ENCODE data around the gene REPS2.

The REPS2 gene

DNA sequence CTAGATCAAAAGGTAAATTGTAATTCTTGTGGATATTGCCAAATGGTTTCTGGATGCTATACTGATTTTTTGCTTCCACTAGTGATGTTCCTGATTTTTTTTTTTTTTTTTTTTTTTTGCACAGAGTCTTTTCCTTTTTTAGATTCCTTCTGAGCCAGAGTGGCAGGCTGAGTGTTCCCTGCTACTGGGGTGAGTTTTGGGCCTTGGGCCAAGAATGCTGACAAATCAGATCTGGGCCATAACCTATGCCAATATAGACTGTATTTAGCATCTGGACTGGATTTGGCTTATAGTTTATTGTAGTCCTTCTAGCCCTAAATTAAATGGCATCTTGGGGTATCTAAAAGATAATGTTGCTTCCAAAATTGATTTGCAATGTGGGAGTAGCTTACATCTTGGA lies 52.8 kb downstream of the REPS2 start:
- Histone ChIP-seq H3K4me3 (ENCODE audit: low read length) (no peak overlapping the region), H3K36me3 (ENCODE audit: control insufficient read depth, low read length) (no peaks in the 10 kb centered on the region), H3K27ac (ENCODE audit: low read depth, low read length) (no peak overlapping the region), H3K27me3 (ENCODE audit: control insufficient read depth, low read length) (no peaks in the 10 kb centered on the region), H3K4me2 (ENCODE audit: low read length) (no peak overlapping the region), H3K79me2 (ENCODE audit: control insufficient read depth, low read length) (no peaks in the 10 kb centered on the region), H3K4me1 (ENCODE audit: control insufficient read depth, low read length) (no peaks in the 10 kb centered on the region), H3K9me3 (ENCODE audit: control insufficient read depth, insufficient read depth, low read length) (no peaks in the 10 kb centered on the region), H4K20me1 (ENCODE audit: control insufficient read depth, insufficient read depth, low read depth, low read length) (no peaks in the 10 kb centered on the region), H3K9me2 (replicated peaks; ENCODE audit: control insufficient read depth, low read length) (no peaks in the 10 kb centered on the region), H3F3A (ENCODE audit: control insufficient read depth, insufficient read depth) (no peaks in the 10 kb centered on the region)
- TF ChIP-seq EZH2phosphoT487 (IDR thresholded peaks at IDR 0.05; ENCODE audit: borderline replicate concordance, low read length) = no peak
- TF ChIP-seq CTCF (IDR thresholded peaks at IDR 0.05; ENCODE audit: low read depth, low read length, poor library complexity, severe bottlenecking) = no peak

DNA sequence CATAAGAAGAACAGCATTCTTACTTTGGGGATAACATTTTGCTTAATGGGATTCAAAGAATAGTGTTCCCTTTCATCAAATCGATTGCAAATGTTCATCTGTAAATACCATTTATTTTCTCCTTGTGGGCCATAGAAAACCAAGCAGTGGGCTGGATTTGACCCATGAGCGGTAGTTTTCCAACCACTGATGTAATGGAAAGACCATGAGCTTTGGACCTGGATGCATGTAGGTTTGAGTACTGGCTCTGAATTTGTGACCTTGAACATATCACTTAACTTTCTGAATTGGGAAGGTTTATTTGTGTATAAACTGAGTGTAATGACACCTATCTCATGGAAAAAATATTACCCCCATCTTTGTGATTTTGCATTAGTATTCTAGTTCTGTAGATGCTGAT lies 54.3 kb downstream of the REPS2 start:
- no peak for TF ChIP-seq CTCF (IDR thresholded peaks at IDR 0.05; ENCODE audit: low read depth, low read length, poor library complexity, severe bottlenecking)
- TF ChIP-seq EZH2phosphoT487 (IDR thresholded peaks at IDR 0.05; ENCODE audit: borderline replicate concordance, low read length) = no peak
- Histone ChIP-seq H3K9me3 (ENCODE audit: control insufficient read depth, insufficient read depth, low read length) (no peaks in the 10 kb centered on the region), H3K4me2 (ENCODE audit: low read length) (no peak overlapping the region), H3K27ac (ENCODE audit: low read depth, low read length) (no peak overlapping the region), H3K4me1 (ENCODE audit: control insufficient read depth, low read length) (no peaks in the 10 kb centered on the region), H3K79me2 (ENCODE audit: control insufficient read depth, low read length) (no peaks in the 10 kb centered on the region), H3K4me3 (ENCODE audit: low read length) (no peak overlapping the region), H4K20me1 (ENCODE audit: control insufficient read depth, insufficient read depth, low read depth, low read length) (no peaks in the 10 kb centered on the region), H3K36me3 (ENCODE audit: control insufficient read depth, low read length) (no peaks in the 10 kb centered on the region), H3K9me2 (replicated peaks; ENCODE audit: control insufficient read depth, low read length) (no peaks in the 10 kb centered on the region), H3F3A (ENCODE audit: control insufficient read depth, insufficient read depth) (no peaks in the 10 kb centered on the region), H3K27me3 (ENCODE audit: control insufficient read depth, low read length) (no peaks in the 10 kb centered on the region)

GRCh38 chrX:17005712-17006368 lies 59.4 kb downstream of the REPS2 start:
- H3K36me3 ChIP-seq (ENCODE audit: control insufficient read depth, low read length) = no peaks in the 10 kb centered on the region
- no peaks in the 10 kb centered on the region for H3K9me2 ChIP-seq (replicated peaks; ENCODE audit: control insufficient read depth, low read length)
- no peaks in the 10 kb centered on the region for H3F3A ChIP-seq (ENCODE audit: control insufficient read depth, insufficient read depth)
- no peaks in the 10 kb centered on the region for H4K20me1 ChIP-seq (ENCODE audit: control insufficient read depth, insufficient read depth, low read depth, low read length)
- no peaks in the 10 kb centered on the region for H3K79me2 ChIP-seq (ENCODE audit: control insufficient read depth, low read length)
- no peaks in the 10 kb centered on the region for H3K9me3 ChIP-seq (ENCODE audit: control insufficient read depth, insufficient read depth, low read length)
- no peak overlapping the region for H3K4me2 ChIP-seq (ENCODE audit: low read length)
- no peak overlapping the region for H3K27ac ChIP-seq (ENCODE audit: low read depth, low read length)
- H3K27me3 ChIP-seq (ENCODE audit: control insufficient read depth, low read length) = no peaks in the 10 kb centered on the region
- TF ChIP-seq EZH2phosphoT487 (IDR thresholded peaks at IDR 0.05; ENCODE audit: borderline replicate concordance, low read length) (no peak), CTCF (IDR thresholded peaks at IDR 0.05; ENCODE audit: low read depth, low read length, poor library complexity, severe bottlenecking) (no peak)
- H3K4me1 ChIP-seq (ENCODE audit: control insufficient read depth, low read length) = no peaks in the 10 kb centered on the region
- H3K4me3 ChIP-seq (ENCODE audit: low read length) = no peak overlapping the region

Measured in DOHH2 (cell line).